HEK293 (cell line): ENCODE data around the gene TRMT1L.

ENCODE experiments used
- CTCF ChIA-PET: fragments of 350-600 bp; formaldehyde crosslinking; extraction: SDS; loops from one replicate; lab custom pipeline; 2021; ENCODE audit warnings: antibody characterized with exemption; lab: Yijun Ruan, JAX
- POLR2A ChIA-PET: fragments of 300-600 bp; formaldehyde crosslinking; extraction: SDS; loops from one replicate; lab custom pipeline; 2020; ENCODE audit warnings: antibody characterized with exemption, inconsistent platforms; lab: Yijun Ruan, JAX
- H3K27ac ChIP-seq: fragments of 200-500 bp; sonication (Bioruptor generic); 2 replicates; pipeline ENCODE4 v1.5.1; 2014; ENCODE audit warnings: low read depth, low read length, control low read depth, inconsistent platforms; ENCODE audit errors: extremely low read depth
- H3K36me3 ChIP-seq, 2 experiments: fragments of 200-500 bp in 1 of 2; sonication (Bioruptor generic) in 1 of 2; 1 replicate in 1 of 2; 2 replicates in 1 of 2; pipeline ENCODE4 v1.5.1; 2014 to 2017; ENCODE audit warnings: inconsistent platforms in 2 of 2, low read length in 2 of 2; ENCODE audit not compliant: control insufficient read depth in 2 of 2, insufficient read depth in 1 of 2
- H3K4me1 ChIP-seq: fragments of 200-500 bp; sonication (Bioruptor generic); 2 replicates; pipeline ENCODE4 v1.5.1; 2014; ENCODE audit warnings: mild to moderate bottlenecking, low read length, inconsistent platforms; ENCODE audit not compliant: control insufficient read depth, insufficient read depth
- H3K4me3 ChIP-seq: 2 replicates; pipeline ENCODE4 v1.5.1; 2011; ENCODE audit warnings: low read depth, mild to moderate bottlenecking, control low read depth, low read length, moderate library complexity
- H3K9me3 ChIP-seq: fragments of 200-500 bp; sonication (Bioruptor generic); 2 replicates; pipeline ENCODE4 v1.5.1; 2014; ENCODE audit warnings: low read depth, low read length, inconsistent platforms; ENCODE audit not compliant: control insufficient read depth, insufficient read depth
- BCL6B ChIP-seq: fragments of 450-650 bp; formaldehyde crosslinking; IDR thresholded peaks from 2 replicates; pipeline ENCODE4 v1.5.1; 2017; ENCODE audit warnings: missing biosample characterization, missing genetic modification characterization
- CTCF ChIP-seq: fragments of 450-650 bp; formaldehyde crosslinking; IDR thresholded peaks from 2 replicates; pipeline ENCODE4 v1.5.1; 2016; ENCODE audit warnings: missing biosample characterization, missing genetic modification characterization
- KLF1 ChIP-seq: fragments of 450-650 bp; formaldehyde crosslinking; IDR thresholded peaks from 2 replicates; pipeline ENCODE4 v1.5.1; 2016; ENCODE audit warnings: missing biosample characterization, missing genetic modification characterization
- KLF9 ChIP-seq: fragments of 450-650 bp; formaldehyde crosslinking; IDR thresholded peaks from 2 replicates; pipeline ENCODE4 v1.5.1; 2016; ENCODE audit warnings: missing biosample characterization, missing genetic modification characterization, low read depth
- OVOL3 ChIP-seq: fragments of 450-650 bp; formaldehyde crosslinking; IDR thresholded peaks from 2 replicates; pipeline ENCODE4 v1.5.1; 2016; ENCODE audit warnings: missing biosample characterization, missing genetic modification characterization
- PRDM10 ChIP-seq: fragments of 450-650 bp; formaldehyde crosslinking; IDR thresholded peaks from 2 replicates; pipeline ENCODE4 v1.5.1; 2016; ENCODE audit warnings: missing biosample characterization, missing genetic modification characterization
- TRIM28 ChIP-seq: IDR thresholded peaks from 2 replicates; pipeline ENCODE4 v1.6.1; 2011; ENCODE audit warnings: low read length, control low read depth, borderline replicate concordance
- YY1 ChIP-seq: fragments of 450-650 bp; formaldehyde crosslinking; IDR thresholded peaks from 2 replicates; pipeline ENCODE4 v1.5.1; 2018; ENCODE audit warnings: missing biosample characterization, missing genetic modification characterization
- ZBTB10 ChIP-seq: fragments of 450-650 bp; formaldehyde crosslinking; IDR thresholded peaks from 2 replicates; pipeline ENCODE4 v1.5.1; 2016; ENCODE audit warnings: missing biosample characterization, missing genetic modification characterization
- ZBTB21 ChIP-seq: fragments of 450-650 bp; formaldehyde crosslinking; IDR thresholded peaks from 2 replicates; pipeline ENCODE4 v1.5.1; 2017; ENCODE audit warnings: missing biosample characterization, missing genetic modification characterization
- ZEB2 ChIP-seq: fragments of 450-650 bp; formaldehyde crosslinking; IDR thresholded peaks from 2 replicates; pipeline ENCODE4 v1.5.1; 2016; ENCODE audit warnings: missing biosample characterization, missing genetic modification characterization
- ZFP41 ChIP-seq: fragments of 450-650 bp; formaldehyde crosslinking; IDR thresholded peaks from 2 replicates; pipeline ENCODE4 v1.5.1; 2016; ENCODE audit warnings: missing biosample characterization, missing genetic modification characterization, borderline replicate concordance
- ZNF16 ChIP-seq: fragments of 450-650 bp; formaldehyde crosslinking; IDR thresholded peaks from 2 replicates; pipeline ENCODE4 v1.5.1; 2016; ENCODE audit warnings: low read depth, missing biosample characterization, missing genetic modification characterization
- ZNF184 ChIP-seq: fragments of 450-650 bp; IDR thresholded peaks from 2 replicates; pipeline ENCODE4 v1.5.1; 2018; ENCODE audit warnings: missing biosample characterization, mild to moderate bottlenecking, missing genetic modification characterization
- ZNF19 ChIP-seq: fragments of 450-650 bp; formaldehyde crosslinking; IDR thresholded peaks from 2 replicates; pipeline ENCODE4; 2016; ENCODE audit warnings: missing biosample characterization, missing genetic modification characterization, low read depth
- ZNF335 ChIP-seq: fragments of 450-650 bp; formaldehyde crosslinking; conservative IDR thresholded peaks from 2 replicates; pipeline ENCODE4 v1.5.1; 2016; ENCODE audit warnings: missing biosample characterization, missing genetic modification characterization
- ZNF423 ChIP-seq: fragments of 450-650 bp; formaldehyde crosslinking; IDR thresholded peaks from 2 replicates; pipeline ENCODE4 v1.5.1; 2016; ENCODE audit warnings: missing biosample characterization, missing genetic modification characterization
- ZNF561 ChIP-seq: fragments of 450-650 bp; IDR thresholded peaks from 2 replicates; pipeline ENCODE4 v1.5.1; 2018; ENCODE audit warnings: missing biosample characterization, missing genetic modification characterization, borderline replicate concordance
- ZNF596 ChIP-seq: fragments of 450-650 bp; IDR thresholded peaks from 2 replicates; pipeline ENCODE4 v1.5.0; 2018; ENCODE audit warnings: missing biosample characterization, mild to moderate bottlenecking, missing genetic modification characterization, moderate library complexity
- ZNF621 ChIP-seq: fragments of 450-650 bp; formaldehyde crosslinking; IDR thresholded peaks from 2 replicates; pipeline ENCODE4 v1.5.1; 2017; ENCODE audit warnings: missing biosample characterization, missing genetic modification characterization
- ZNF704 ChIP-seq: fragments of 450-650 bp; formaldehyde crosslinking; IDR thresholded peaks from 2 replicates; pipeline ENCODE4 v1.5.1; 2016; ENCODE audit warnings: missing biosample characterization, missing genetic modification characterization
- ZNF792 ChIP-seq: fragments of 450-650 bp; formaldehyde crosslinking; IDR thresholded peaks from 2 replicates; pipeline ENCODE4 v1.5.1; 2016; ENCODE audit warnings: missing biosample characterization, missing genetic modification characterization
- ZSCAN16 ChIP-seq: fragments of 450-650 bp; formaldehyde crosslinking; IDR thresholded peaks from 2 replicates; pipeline ENCODE4 v1.5.1; 2016; ENCODE audit warnings: missing biosample characterization, missing genetic modification characterization

TRMT1L gene

GRCh38 chr1:185096531-185096930 is 60.2 kb downstream of the TRMT1L start:
- TF ChIP-seq KLF9 = no peak
- TF ChIP-seq OVOL3 (tag by site-specific recombination) = no peak
- TF ChIP-seq ZNF19 = no peak
- TF ChIP-seq ZNF792 (tag by site-specific recombination) = no peak
- no peak for TF ChIP-seq TRIM28
- TF ChIP-seq ZEB2 = no peak
- no peak for TF ChIP-seq PRDM10
- no peak for TF ChIP-seq ZNF16 (tag by site-specific recombination)
- TF ChIP-seq ZBTB21 (tag by site-specific recombination) = no peak
- no peak for TF ChIP-seq ZNF621 (tag by site-specific recombination)
- TF ChIP-seq ZNF423 (tag by site-specific recombination) = no peak
- TF ChIP-seq ZNF704 (tag by site-specific recombination) = no peak
- TF ChIP-seq ZNF561 (tag by site-specific recombination) = no peak
- no peak for TF ChIP-seq ZSCAN16

GRCh38 chr1:185094761-185095160 is 62.0 kb downstream of the TRMT1L start:
- Histone ChIP-seq H3K4me3 (no peak overlapping the region), H3K36me3 (peaks cover 7 to 50% of the 10 kb centered on the region in 2 experiments), H3K9me3 (no peaks in the 10 kb centered on the region), H3K4me1 (no peaks in the 10 kb centered on the region), H3K27ac (no peak overlapping the region)
- CTCF ChIA-PET = no interaction called here
- POLR2A ChIA-PET = no interaction called here
- TF ChIP-seq KLF1 (tag by site-specific recombination) (no peak), ZNF335 (no peak), BCL6B (no peak), ZBTB10 (no peak), ZFP41 (tag by site-specific recombination) (no peak), ZNF596 (tag by site-specific recombination) (no peak), CTCF (tag by site-specific recombination) (no peak), ZNF184 (no peak), YY1 (tag by site-specific recombination) (no peak), PRDM10 (no peak)

More at GRCh38 chr1:185096531-185096930, 60.2 kb downstream of the TRMT1L start:
- no peaks in the 10 kb centered on the region for H3K9me3 ChIP-seq
- ChIA-PET CTCF (no interaction called here), POLR2A (no interaction called here)
- no peak overlapping the region for H3K4me3 ChIP-seq
- peaks cover 7 to 54% of the 10 kb centered on the region in 2 experiments for H3K36me3 ChIP-seq
- H3K4me1 ChIP-seq = no peaks in the 10 kb centered on the region
- H3K27ac ChIP-seq = no peak overlapping the region
